HUDEP-2 (cell line): Measurements from ENCODE around the gene LEPROT.

Experiments used
- DNase-seq, 76 experiments: peaks; one replicate each; lab custom pipeline; 2025; ENCODE audit not compliant: unreplicated experiment in 76 of 76; lab: John Stamatoyannopoulos, UW

LEPROT gene

GRCh38 chr1:65470766-65471165, 50.3 kb downstream of the LEPROT start:
- DNase-seq = no peak

GRCh38 chr1:65471213-65471833, 50.9 kb downstream of the LEPROT start:
- DNase-seq = no peak

- DNase-seq = no peak
Measured at GRCh38 chr1:65471861-65472332, 51.4 kb downstream of the LEPROT start.

- DNase-seq = no peak
Measured at GRCh38 chr1:65476327-65476726, 55.9 kb downstream of the LEPROT start.

GRCh38 chr1:65477414-65478378, 57.2 kb downstream of the LEPROT start:
- DNase-seq = peak in 3 of 76 experiments; percentile 10 to 49 (median 23)

- DNase-seq = peak in 1 of 76 experiments; percentile 33
Measured at GRCh38 chr1:65478379-65479026, 58.0 kb downstream of the LEPROT start.

GRCh38 chr1:65479554-65480204, 59.2 kb downstream of the LEPROT start:
- DNase-seq = peak in 11 of 76 experiments; percentile 14 to 48 (median 25)

- DNase-seq = peak in 74 of 76 experiments; percentile 6 to 98 (median 78)
Measured at GRCh38 chr1:65480684-65481405, 60.4 kb downstream of the LEPROT start.

GRCh38 chr1:65483993-65484754, 63.7 kb downstream of the LEPROT start:
- DNase-seq = no peak
